Nephron progenitor cell (in vitro differentiated cells): ENCODE measurements around the gene PAN3.

Experiments used
- DNase-seq: peaks from one replicate; pipeline ENCODE4 v3.0.0; 2021
- H3K27ac Mint-ChIP-seq: 2 replicates; pipeline ENCODE4 v1.8.0; 2021; ENCODE audit warnings: mild to moderate bottlenecking, moderate library complexity, mixed read lengths
- H3K27me3 Mint-ChIP-seq: 2 replicates; pipeline ENCODE4 v1.8.0; 2021; ENCODE audit warnings: mild to moderate bottlenecking, low read depth, mixed read lengths; ENCODE audit not compliant: poor library complexity
- H3K36me3 Mint-ChIP-seq: 2 replicates; pipeline ENCODE4 v1.8.0; 2021; ENCODE audit warnings: low read depth, mixed read lengths
- H3K4me1 Mint-ChIP-seq: 2 replicates; pipeline ENCODE4 v1.8.0; 2021; ENCODE audit warnings: mixed read lengths
- H3K4me3 Mint-ChIP-seq: 2 replicates; pipeline ENCODE4 v1.8.0; 2021; ENCODE audit warnings: mild to moderate bottlenecking, moderate library complexity, mixed read lengths
- H3K9me3 Mint-ChIP-seq: 2 replicates; pipeline ENCODE4 v1.8.0; 2021; ENCODE audit warnings: mild to moderate bottlenecking, moderate library complexity, mixed read lengths
- CTCF ChIP-seq: fragments of 200-600 bp; sonication (generic); IDR thresholded peaks from 2 replicates; pipeline ENCODE4 v1.5.0; 2021; ENCODE audit warnings: antibody characterized with exemption

The PAN3 gene

GRCh38 chr13:28204690-28205443 lies 66.5 kb downstream of the PAN3 start:
- H3K4me3 Mint-ChIP-seq, result no peak overlapping the region
- TF ChIP-seq CTCF, result no peak
- H3K27me3 Mint-ChIP-seq, result peaks cover 2% of the 10 kb centered on the region
- H3K4me1 Mint-ChIP-seq, result no peaks in the 10 kb centered on the region
- H3K27ac Mint-ChIP-seq, result peak overlapping the region; percentile 1
- H3K9me3 Mint-ChIP-seq, result no peaks in the 10 kb centered on the region
- H3K36me3 Mint-ChIP-seq, result peaks cover 65% of the 10 kb centered on the region
- no peak for DNase-seq

- no peak overlapping the region for H3K27ac Mint-ChIP-seq
- TF ChIP-seq CTCF, result no peak
- no peaks in the 10 kb centered on the region for H3K9me3 Mint-ChIP-seq
- no peak overlapping the region for H3K4me3 Mint-ChIP-seq
- peaks cover 4% of the 10 kb centered on the region for H3K27me3 Mint-ChIP-seq
- no peaks in the 10 kb centered on the region for H3K4me1 Mint-ChIP-seq
- H3K36me3 Mint-ChIP-seq, result peaks cover 17% of the 10 kb centered on the region
- DNase-seq, result no peak
Measured at GRCh38 chr13:28218679-28219078, 80.3 kb downstream of the PAN3 start.

- peaks cover 4% of the 10 kb centered on the region for H3K27me3 Mint-ChIP-seq
- no peaks in the 10 kb centered on the region for H3K4me1 Mint-ChIP-seq
- H3K9me3 Mint-ChIP-seq, result no peaks in the 10 kb centered on the region
- H3K36me3 Mint-ChIP-seq, result peaks cover 12% of the 10 kb centered on the region
- TF ChIP-seq CTCF, result no peak
- no peak for DNase-seq
- no peak overlapping the region for H3K27ac Mint-ChIP-seq
- no peak overlapping the region for H3K4me3 Mint-ChIP-seq
Measured at GRCh38 chr13:28219408-28220099, 81.2 kb downstream of the PAN3 start.

- TF ChIP-seq CTCF, result no peak
- Mint-ChIP-seq H3K4me1 (no peaks in the 10 kb centered on the region), H3K36me3 (peaks cover 9% of the 10 kb centered on the region), H3K27me3 (peaks cover 4% of the 10 kb centered on the region), H3K27ac (no peak overlapping the region), H3K4me3 (no peak overlapping the region), H3K9me3 (no peaks in the 10 kb centered on the region)
- DNase-seq, result no peak
Measured at GRCh38 chr13:28220166-28220565, 81.8 kb downstream of the PAN3 start.

- DNase-seq, result no peak
- no peak for TF ChIP-seq CTCF
- H3K9me3 Mint-ChIP-seq, result no peaks in the 10 kb centered on the region
- no peaks in the 10 kb centered on the region for H3K27me3 Mint-ChIP-seq
- peak overlapping the region; percentile 77 for H3K27ac Mint-ChIP-seq
- H3K36me3 Mint-ChIP-seq, result peaks cover 30% of the 10 kb centered on the region
- H3K4me1 Mint-ChIP-seq, result peaks cover 12% of the 10 kb centered on the region
- H3K4me3 Mint-ChIP-seq, result no peak overlapping the region
Measured at GRCh38 chr13:28229522-28230411, 91.4 kb downstream of the PAN3 start.
